Thoracic aorta (tissue), 2 donors: Measurements from ENCODE around the gene PARD3B. TPM values are rescaled to one million over a fixed set of nuclear protein-coding genes. Genes with fewer than 3 reads are reported as not detected.

ENCODE experiments used
- ATAC-seq: fragments of 150-250 bp; one replicate; pipeline ENCODE4 v1.8.0; 2017; ENCODE audit warnings: low read depth; ENCODE audit not compliant: insufficient number of reproducible peaks, low FRiP score
- DNase-seq: peaks from one replicate; pipeline ENCODE4 v3.0.0-alpha.2; 2020; ENCODE audit warnings: low spot score
- H3K27ac ChIP-seq, 2 donors: fragments of 200-600 bp; sonication (generic); 1 replicate in 1 of 2; 2 replicates in 1 of 2; pipeline ENCODE4 v1.5.1; 2016; ENCODE audit warnings: mild to moderate bottlenecking in 2 of 2, moderate library complexity in 2 of 2
- H3K27me3 ChIP-seq: fragments of 200-600 bp; sonication (generic); replicated peaks from 2 replicates; pipeline ENCODE4 v1.6.0; 2016; ENCODE audit warnings: mild to moderate bottlenecking; ENCODE audit not compliant: insufficient read depth
- H3K36me3 ChIP-seq: fragments of 200-600 bp; sonication (generic); one replicate; pipeline ENCODE4 v1.5.1; 2016
- H3K4me1 ChIP-seq, 2 donors: fragments of 200-600 bp; sonication (generic); 1 replicate in 1 of 2; 2 replicates in 1 of 2; pipeline versions ENCODE4 v1.5.1 to v1.6.0; 2016; ENCODE audit warnings: low read depth in 2 of 2, mild to moderate bottlenecking in 1 of 2; ENCODE audit not compliant: control insufficient read depth in 1 of 2
- H3K4me3 ChIP-seq: fragments of 200-600 bp; sonication (generic); 2 replicates; pipeline ENCODE4 v1.5.1; 2016; ENCODE audit warnings: mild to moderate bottlenecking
- H3K9me3 ChIP-seq: fragments of 200-600 bp; sonication (generic); 2 replicates; pipeline ENCODE4 v1.5.1; 2016
- total RNA-seq, 2 donors: library from RNA; depleted of rRNA; stranded (reverse); fragments of >200 nt; gene quantifications; one replicate each; pipeline versions ENCODE4 v1.1.0 to v1.2.3, GENCODE V29; 2016
- TF ChIP-seq, protein P1 (sequence below): fragments of 200-600 bp; sonication (generic); IDR thresholded peaks from one replicate; pipeline ENCODE4 v1.5.1; 2019; ENCODE audit warnings: antibody characterized with exemption

The PARD3B gene
- total RNA-seq, 2 donors from 2014 or later, result 25.7 to 34.5 TPM

DNA sequence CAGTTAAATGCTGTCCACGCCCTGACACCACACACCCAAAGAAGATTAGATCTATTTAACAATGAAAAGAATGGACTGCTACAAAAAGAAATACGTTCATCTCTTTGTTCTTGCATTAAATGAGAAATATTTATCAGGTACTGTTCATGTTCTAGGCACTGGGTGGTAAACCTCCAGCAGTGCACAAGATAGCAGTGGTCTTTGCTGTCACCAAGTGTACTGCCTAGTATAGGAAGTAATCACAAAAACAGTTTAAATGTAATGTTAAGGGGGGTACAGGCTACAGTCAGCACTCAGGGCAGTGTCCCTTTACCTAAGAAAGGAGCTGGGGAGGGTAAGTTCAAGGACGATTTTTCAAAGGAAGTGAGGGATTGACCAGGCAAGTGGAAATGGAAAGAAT is 443.6 kb downstream of the PARD3B start:
- Histone ChIP-seq H3K4me3 (no peak overlapping the region), H3K36me3 (no peaks in the 10 kb centered on the region), H3K9me3 (no peaks in the 10 kb centered on the region), H3K27ac (no peak overlapping the region), H3K4me1 (no peaks in the 10 kb centered on the region), H3K27me3 (no peaks in the 10 kb centered on the region)
- TF ChIP-seq, protein P1, sequence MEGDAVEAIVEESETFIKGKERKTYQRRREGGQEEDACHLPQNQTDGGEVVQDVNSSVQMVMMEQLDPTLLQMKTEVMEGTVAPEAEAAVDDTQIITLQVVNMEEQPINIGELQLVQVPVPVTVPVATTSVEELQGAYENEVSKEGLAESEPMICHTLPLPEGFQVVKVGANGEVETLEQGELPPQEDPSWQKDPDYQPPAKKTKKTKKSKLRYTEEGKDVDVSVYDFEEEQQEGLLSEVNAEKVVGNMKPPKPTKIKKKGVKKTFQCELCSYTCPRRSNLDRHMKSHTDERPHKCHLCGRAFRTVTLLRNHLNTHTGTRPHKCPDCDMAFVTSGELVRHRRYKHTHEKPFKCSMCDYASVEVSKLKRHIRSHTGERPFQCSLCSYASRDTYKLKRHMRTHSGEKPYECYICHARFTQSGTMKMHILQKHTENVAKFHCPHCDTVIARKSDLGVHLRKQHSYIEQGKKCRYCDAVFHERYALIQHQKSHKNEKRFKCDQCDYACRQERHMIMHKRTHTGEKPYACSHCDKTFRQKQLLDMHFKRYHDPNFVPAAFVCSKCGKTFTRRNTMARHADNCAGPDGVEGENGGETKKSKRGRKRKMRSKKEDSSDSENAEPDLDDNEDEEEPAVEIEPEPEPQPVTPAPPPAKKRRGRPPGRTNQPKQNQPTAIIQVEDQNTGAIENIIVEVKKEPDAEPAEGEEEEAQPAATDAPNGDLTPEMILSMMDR, result no peak
- DNase-seq, result no peak
- ATAC-seq, result no peak

DNA sequence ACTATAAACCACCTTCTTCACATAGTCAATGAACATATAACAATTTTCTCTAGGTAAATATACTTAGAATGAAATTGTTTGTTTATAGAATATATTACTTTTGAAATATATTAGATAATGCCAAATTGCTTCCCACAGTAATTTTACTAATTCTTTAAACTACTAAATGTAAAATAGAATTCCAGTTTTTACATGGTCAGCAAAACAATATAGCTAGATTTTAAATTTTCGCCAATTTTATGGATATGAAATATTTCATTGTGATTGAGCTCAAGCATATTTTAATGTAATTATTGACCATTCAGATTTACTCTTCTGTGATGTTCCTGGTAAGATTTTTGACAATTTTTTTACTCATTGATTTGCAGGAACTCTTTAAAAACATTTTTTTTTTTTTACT is 444.6 kb downstream of the PARD3B start:
- Histone ChIP-seq H3K9me3 (no peaks in the 10 kb centered on the region), H3K27me3 (no peaks in the 10 kb centered on the region), H3K4me3 (no peak overlapping the region), H3K27ac (no peak overlapping the region), H3K4me1 (no peaks in the 10 kb centered on the region), H3K36me3 (no peaks in the 10 kb centered on the region)
- no peak for ATAC-seq
- DNase-seq, result no peak
- TF ChIP-seq, protein P1, result no peak

DNA sequence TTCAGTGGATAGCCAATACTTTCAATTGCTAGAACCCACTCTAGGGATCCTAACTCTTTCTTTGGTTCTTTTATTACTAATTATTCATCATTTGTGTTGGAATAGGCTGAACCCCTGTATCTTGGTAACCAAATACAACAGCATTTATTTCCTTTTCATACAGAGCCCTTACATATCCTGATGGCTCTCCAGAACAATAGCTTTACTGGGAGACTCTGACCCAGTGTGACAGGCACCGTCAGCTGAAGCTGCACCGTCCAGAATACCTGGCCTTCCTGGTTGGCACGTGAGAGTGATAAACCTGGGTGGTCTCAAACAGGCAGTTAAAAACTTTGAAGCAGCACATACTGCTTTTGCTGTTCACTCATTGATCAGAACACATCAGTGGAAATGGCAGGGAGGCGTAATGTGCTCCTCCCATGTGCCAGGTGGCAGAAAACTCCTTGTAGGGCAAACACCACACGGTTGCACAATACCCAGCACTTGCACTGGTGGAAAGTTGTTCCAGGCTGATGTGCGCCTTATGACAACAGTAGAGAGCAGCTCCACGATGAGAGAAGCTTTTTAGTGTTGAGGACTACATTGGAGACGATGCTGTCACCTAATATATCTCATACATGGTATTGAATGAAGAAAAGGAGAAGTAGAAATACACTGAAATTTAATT is 456.2 kb downstream of the PARD3B start:
- no peaks in the 10 kb centered on the region for H3K36me3 ChIP-seq
- no peaks in the 10 kb centered on the region for H3K27me3 ChIP-seq
- ATAC-seq (no peak), DNase-seq (no peak)
- H3K4me3 ChIP-seq, result no peak overlapping the region
- H3K4me1 ChIP-seq, result no peaks in the 10 kb centered on the region
- H3K27ac ChIP-seq, result no peak overlapping the region
- TF ChIP-seq, protein P1, result no peak
- H3K9me3 ChIP-seq, result no peaks in the 10 kb centered on the region

DNA sequence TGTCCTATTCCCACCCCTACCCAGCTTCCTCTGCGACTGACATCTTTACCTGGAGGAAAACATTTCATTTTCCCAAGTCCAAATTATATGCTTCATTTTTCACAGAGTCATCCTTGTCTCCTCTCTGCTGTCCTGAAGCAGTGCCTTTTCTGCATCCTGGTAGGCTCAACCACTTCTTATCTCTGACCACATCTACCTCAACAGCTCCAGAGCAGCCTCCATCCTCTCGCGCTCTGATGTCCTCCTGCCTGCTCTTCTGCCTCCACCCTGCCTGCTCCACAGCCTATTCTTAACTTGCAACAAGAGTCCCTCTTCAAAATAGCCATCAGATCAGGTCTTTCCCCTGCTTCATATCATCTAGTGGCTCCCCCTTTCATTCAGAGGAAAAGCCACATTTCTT is 457.1 kb downstream of the PARD3B start:
- Histone ChIP-seq H3K9me3 (no peaks in the 10 kb centered on the region), H3K4me3 (no peak overlapping the region), H3K27me3 (no peaks in the 10 kb centered on the region), H3K4me1 (no peaks in the 10 kb centered on the region), H3K27ac (no peak overlapping the region), H3K36me3 (no peaks in the 10 kb centered on the region)
- no peak for ATAC-seq
- DNase-seq, result no peak
- TF ChIP-seq, protein P1, result no peak

DNA sequence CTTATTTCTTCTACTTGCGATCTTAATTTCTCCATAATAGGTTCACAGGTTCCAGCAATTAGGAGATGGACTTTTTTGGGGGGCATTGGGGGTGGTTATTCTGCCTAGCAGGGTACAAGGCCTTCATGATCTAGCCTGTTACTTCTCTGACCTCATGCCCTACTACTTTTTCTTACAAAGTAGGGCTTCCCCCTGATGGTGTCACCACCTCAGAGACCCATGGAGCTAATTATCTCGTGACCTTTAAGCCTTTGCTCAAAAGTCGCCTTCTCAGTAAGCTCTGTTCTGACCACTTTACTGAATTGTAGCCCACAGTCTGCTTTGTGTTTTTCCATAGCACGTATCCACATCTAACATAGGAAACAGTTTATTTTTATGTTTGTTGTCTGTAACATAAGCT is 458.0 kb downstream of the PARD3B start:
- H3K4me1 ChIP-seq, result no peaks in the 10 kb centered on the region
- no peak overlapping the region for H3K4me3 ChIP-seq
- H3K27ac ChIP-seq, result no peak overlapping the region
- no peaks in the 10 kb centered on the region for H3K27me3 ChIP-seq
- no peak for DNase-seq
- TF ChIP-seq, protein P1, result no peak
- no peaks in the 10 kb centered on the region for H3K36me3 ChIP-seq
- H3K9me3 ChIP-seq, result no peaks in the 10 kb centered on the region
- no peak for ATAC-seq
